Measurements from ENCODE around the gene FRMPD2.

DNA sequence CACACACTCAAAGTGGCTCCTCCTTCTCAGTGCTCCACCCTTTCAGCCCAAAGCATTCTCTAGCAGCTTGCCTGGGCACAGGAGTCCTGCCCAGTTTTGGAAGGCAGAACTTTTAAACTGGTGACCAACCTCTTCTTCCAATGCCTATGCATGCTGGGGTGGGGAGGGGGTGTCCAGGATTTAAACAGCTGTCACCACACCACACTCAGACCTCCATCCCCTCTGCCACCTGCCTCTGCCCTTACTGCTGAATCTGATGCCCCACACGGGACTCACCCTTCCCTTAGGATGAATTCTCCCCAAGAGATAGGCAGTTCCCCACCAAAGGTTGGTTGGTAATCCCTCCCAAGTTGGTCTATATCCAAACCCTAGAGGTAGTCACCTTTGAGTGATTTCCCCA lies 50.2 kb downstream of the FRMPD2 start:
- TF ChIP-seq EZH2 (IDR thresholded peaks at IDR 0.05; ENCODE audit: insufficient read depth, poor library complexity, severe bottlenecking) (no peak), EZH2phosphoT487 (IDR thresholded peaks at IDR 0.05; ENCODE audit: insufficient read depth, low read depth) (no peak)
